ENCODE data around the gene PML. TPM values are rescaled to one million over a fixed set of nuclear protein-coding genes. Genes with fewer than 3 reads are reported as not detected.
A peak's percentile ranks its signal among the peaks of the same experiment; 100 is the strongest.
"Not testable (repeated sequence)": the region's sequence is repeated elsewhere in the genome, so short reads cannot be mapped to it uniquely, and the experiment has no call there.

The PML gene
- total RNA-seq, 1 experiment from 2014 or later: 67.2 TPM

GRCh38 chr15:74050127-74050526 is 55.6 kb downstream of the PML start:
- Histone ChIP-seq H2AFZ (no peak overlapping the region), H3K27ac (peak overlapping the region; percentile 42; the same call in 1 of the 2 replicates), H3K4me3 (no peak overlapping the region), H3K4me2 (peak overlapping the region; percentile 61; the same call in 1 of the 2 replicates), H3K9me2 (ENCODE audit: insufficient read depth) (no peaks in the 10 kb centered on the region), H4K20me1 (ENCODE audit: insufficient read depth) (no peaks in the 10 kb centered on the region), H3F3A (ENCODE audit: insufficient read depth, low read depth) (peaks cover 29% of the 10 kb centered on the region), H3K36me3 (ENCODE audit: low read depth) (no peaks in the 10 kb centered on the region), H3K9me3 (ENCODE audit: insufficient read depth, low read depth) (no peaks in the 10 kb centered on the region), H3K4me1 (replicated peaks; ENCODE audit: insufficient read depth) (peaks cover 38% of the 10 kb centered on the region), H3K27me3 (ENCODE audit: insufficient read depth, low read depth) (no peaks in the 10 kb centered on the region), H3K79me2 (ENCODE audit: low read depth) (no peaks in the 10 kb centered on the region)
- CTCF ChIA-PET: interaction anchor here (1.0 kb wide), 1 partner anchor 271 kb away, joined by 3 read pairs; no protein-coding TSS in a partner anchor
- no TSS peak for BruUV-seq (replicated peaks)
- intact Hi-C loops (cut with micrococcal nuclease; ENCODE audit: unreplicated experiment): loop anchor here (5.0 kb wide), 2 partner anchors 68 to 322 kb away; no protein-coding TSS in a partner anchor
- POLR2A ChIA-PET (ENCODE audit: unreplicated experiment): no interaction called here
- TF ChIP-seq CTCF (conservative IDR thresholded peaks at IDR 0.05) (no peak), EZH2 (IDR thresholded peaks at IDR 0.05; ENCODE audit: low read depth) (no peak)
- no peak for DNase-seq

- H4K20me1 ChIP-seq (ENCODE audit: insufficient read depth): no peaks in the 10 kb centered on the region
- intact Hi-C loops (cut with micrococcal nuclease; ENCODE audit: unreplicated experiment): loop anchor here (5.0 kb wide), 2 partner anchors 68 to 322 kb away; no protein-coding TSS in a partner anchor
- peaks cover 29% of the 10 kb centered on the region for H3F3A ChIP-seq (ENCODE audit: insufficient read depth, low read depth)
- BruUV-seq (replicated peaks): no TSS peak
- TF ChIP-seq CTCF (conservative IDR thresholded peaks at IDR 0.05) (no peak), EZH2 (IDR thresholded peaks at IDR 0.05; ENCODE audit: low read depth) (no peak)
- H3K27ac ChIP-seq: peak overlapping the region; percentile 42
- H3K79me2 ChIP-seq (ENCODE audit: low read depth): no peaks in the 10 kb centered on the region
- no peak overlapping the region; the same call in 1 of the 2 replicates for H3K4me3 ChIP-seq
- DNase-seq: no peak
- no peaks in the 10 kb centered on the region for H3K9me3 ChIP-seq (ENCODE audit: insufficient read depth, low read depth)
- no peak overlapping the region for H2AFZ ChIP-seq
- H3K9me2 ChIP-seq (ENCODE audit: insufficient read depth): no peaks in the 10 kb centered on the region
- POLR2A ChIA-PET (ENCODE audit: unreplicated experiment): interaction anchor here (0.6 kb wide), 1 partner anchor 78 kb away, joined by 3 read pairs; no protein-coding TSS in a partner anchor
- H3K27me3 ChIP-seq (ENCODE audit: insufficient read depth, low read depth): no peaks in the 10 kb centered on the region
- peak overlapping the region; percentile 61 for H3K4me2 ChIP-seq
- peaks cover 38% of the 10 kb centered on the region for H3K4me1 ChIP-seq (replicated peaks; ENCODE audit: insufficient read depth)
- H3K36me3 ChIP-seq (ENCODE audit: low read depth): no peaks in the 10 kb centered on the region
- CTCF ChIA-PET: interaction anchor here (1.0 kb wide), 2 partner anchors 257 to 270 kb away, joined by 3 read pairs; no protein-coding TSS in a partner anchor
Observed at GRCh38 chr15:74050556-74051234, 56.2 kb downstream of the PML start.

GRCh38 chr15:74052271-74053260 is 58.0 kb downstream of the PML start:
- H3K4me1 ChIP-seq (replicated peaks; ENCODE audit: insufficient read depth): peaks cover 38% of the 10 kb centered on the region
- ChIA-PET CTCF (interaction anchor here (0.6 to 1.0 kb wide), 6 partner anchors 15 to 512 kb away, joined by 3 to 12 read pairs (median 4); no protein-coding TSS in a partner anchor), POLR2A (ENCODE audit: unreplicated experiment) (interaction anchor here (0.6 kb wide), 1 partner anchor 379 kb away, joined by 3 read pairs; no protein-coding TSS in a partner anchor)
- H3K27ac ChIP-seq: 0 out of 2 replicates have a peak overlapping the region, but pooled peaks have one; percentile 42
- H3K4me2 ChIP-seq: peak overlapping the region; percentile 61; the same call in 1 of the 2 replicates
- DNase-seq; H3K36me3 ChIP-seq (ENCODE audit: low read depth); H3K9me2 ChIP-seq (ENCODE audit: insufficient read depth); H2AFZ ChIP-seq; H3K9me3 ChIP-seq (ENCODE audit: insufficient read depth, low read depth); H3K79me2 ChIP-seq (ENCODE audit: low read depth); H3K27me3 ChIP-seq (ENCODE audit: insufficient read depth, low read depth); H3K4me3 ChIP-seq; BruUV-seq (replicated peaks); H4K20me1 ChIP-seq (ENCODE audit: insufficient read depth): not testable (repeated sequence)
- intact Hi-C loops (cut with micrococcal nuclease; ENCODE audit: unreplicated experiment): loop anchor here (5.0 kb wide), 2 partner anchors 70 to 320 kb away; no protein-coding TSS in a partner anchor
- peaks cover 29% of the 10 kb centered on the region for H3F3A ChIP-seq (ENCODE audit: insufficient read depth, low read depth)

Data from PC-9 (cell line).